BJ (cell line): Measurements from ENCODE around the gene TTI1. TPM values are rescaled to one million over a fixed set of nuclear protein-coding genes. Genes with fewer than 3 reads are reported as not detected.

Source experiments
- CTCF ChIA-PET: fragments of 350-600 bp; formaldehyde crosslinking; extraction: SDS; loops from one replicate; lab custom pipeline; 2021; ENCODE audit warnings: antibody characterized with exemption, inconsistent platforms; lab: Yijun Ruan, JAX
- POLR2A ChIA-PET: fragments of 300-600 bp; sonication (Branson Sonifier 250); formaldehyde crosslinking; extraction: SDS; loops from one replicate; lab custom pipeline; 2021; ENCODE audit warnings: antibody characterized with exemption; lab: Charles Lee
- DNase-seq: peaks from one replicate; pipeline ENCODE4 v3.0.0-alpha.2; 2011; ENCODE audit warnings: low read depth
- H3K27me3 ChIP-seq: 2 replicates; pipeline ENCODE4 v1.6.0; 2011; ENCODE audit warnings: low read length; ENCODE audit not compliant: control insufficient read depth, insufficient read depth
- H3K36me3 ChIP-seq: 2 replicates; pipeline ENCODE4 v1.5.1; 2011; ENCODE audit warnings: low read length; ENCODE audit not compliant: control insufficient read depth, insufficient read depth
- H3K4me3 ChIP-seq: 2 replicates; pipeline ENCODE4 v1.5.1; 2011; ENCODE audit warnings: low read depth, mild to moderate bottlenecking, control low read depth, low read length
- CTCF ChIP-seq: IDR thresholded peaks from 2 replicates; pipeline ENCODE4 v1.5.1; 2011; ENCODE audit warnings: low read depth, mild to moderate bottlenecking, control low read depth, inconsistent platforms, low read length, moderate library complexity; ENCODE audit not compliant: insufficient read depth
- polyA plus RNA-seq: library from polyadenylated mRNA; depleted of rRNA; stranded (reverse); fragments of >200 nt; gene quantifications from 2 replicates; pipeline ENCODE4 v1.2.3, GENCODE V29; 2011

The TTI1 gene
- polyA plus RNA-seq, 1 experiment = 12.7 TPM

GRCh38 chr20:37961066-37961465, 72.2 kb downstream of the TTI1 start:
- DNase-seq = no peak
- TF ChIP-seq CTCF = no peak
- CTCF ChIA-PET = interaction anchor here (0.6 kb wide), 1 partner anchor 670 kb away, joined by 3 read pairs; no protein-coding TSS in a partner anchor
- Histone ChIP-seq H3K27me3 (peaks cover 9% of the 10 kb centered on the region), H3K4me3 (no peak overlapping the region), H3K36me3 (no peaks in the 10 kb centered on the region)
- POLR2A ChIA-PET = no interaction called here

GRCh38 chr20:37958856-37959520, 74.3 kb downstream of the TTI1 start:
- TF ChIP-seq CTCF = no peak
- ChIA-PET POLR2A (no interaction called here), CTCF (interaction anchor here (1.1 kb wide), 1 partner anchor 394 kb away, joined by 3 read pairs; no protein-coding TSS in a partner anchor)
- no peaks in the 10 kb centered on the region for H3K36me3 ChIP-seq
- H3K4me3 ChIP-seq = no peak overlapping the region
- DNase-seq = no peak
- H3K27me3 ChIP-seq = peaks cover 10% of the 10 kb centered on the region

- no peak for DNase-seq
- TF ChIP-seq CTCF = no peak
- ChIA-PET POLR2A (no interaction called here), CTCF (no interaction called here)
- H3K36me3 ChIP-seq = no peaks in the 10 kb centered on the region
- no peak overlapping the region for H3K4me3 ChIP-seq
- H3K27me3 ChIP-seq = peaks cover 10% of the 10 kb centered on the region
Observed at GRCh38 chr20:37956107-37956585, 77.1 kb downstream of the TTI1 start.

GRCh38 chr20:37955511-37955910, 77.7 kb downstream of the TTI1 start:
- no peak for DNase-seq
- Histone ChIP-seq H3K4me3 (no peak overlapping the region), H3K36me3 (no peaks in the 10 kb centered on the region), H3K27me3 (peaks cover 10% of the 10 kb centered on the region)
- TF ChIP-seq CTCF = no peak
- POLR2A ChIA-PET = no interaction called here
- CTCF ChIA-PET = no interaction called here

- H3K4me3 ChIP-seq = no peak overlapping the region
- ChIA-PET CTCF (no interaction called here), POLR2A (no interaction called here)
Observed at GRCh38 chr20:37954626-37955025, 78.6 kb downstream of the TTI1 start.

More at GRCh38 chr20:37954626-37955025, 78.6 kb downstream of the TTI1 start:
- H3K36me3 ChIP-seq = no peaks in the 10 kb centered on the region
- TF ChIP-seq CTCF = no peak
- peaks cover 11% of the 10 kb centered on the region for H3K27me3 ChIP-seq
- no peak for DNase-seq
